NK-92 treated with Interleukin-12 subunit alpha and Interleukin-12 subunit beta, amount 100 ng/mL, for 24 hours (cell line): ENCODE data around the gene PBXIP1.

ENCODE experiments used
- DNase-seq: peaks from one replicate; lab custom pipeline; 2025; lab: John Stamatoyannopoulos, UW

PBXIP1 gene

DNA sequence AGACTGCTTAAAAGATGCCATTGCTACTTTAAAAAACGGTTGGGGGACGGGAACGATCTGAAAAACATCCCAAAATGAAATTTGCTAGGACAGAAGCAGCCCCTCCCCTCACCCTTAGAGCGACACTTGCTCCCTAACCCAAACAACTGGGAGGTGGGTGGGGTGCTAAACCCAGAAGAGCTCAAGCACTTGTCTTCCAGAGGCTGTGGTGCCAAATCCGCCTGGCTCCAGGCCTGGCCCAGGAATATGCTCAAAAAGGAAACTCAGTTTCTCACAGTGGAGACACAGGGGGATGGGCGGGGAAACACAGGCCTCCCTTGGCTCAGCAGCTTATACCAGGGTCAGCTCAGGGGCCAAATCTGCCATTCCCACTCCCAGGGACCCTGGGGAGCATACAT, 644 bp upstream of the PBXIP1 start:
- no peak for DNase-seq

DNA sequence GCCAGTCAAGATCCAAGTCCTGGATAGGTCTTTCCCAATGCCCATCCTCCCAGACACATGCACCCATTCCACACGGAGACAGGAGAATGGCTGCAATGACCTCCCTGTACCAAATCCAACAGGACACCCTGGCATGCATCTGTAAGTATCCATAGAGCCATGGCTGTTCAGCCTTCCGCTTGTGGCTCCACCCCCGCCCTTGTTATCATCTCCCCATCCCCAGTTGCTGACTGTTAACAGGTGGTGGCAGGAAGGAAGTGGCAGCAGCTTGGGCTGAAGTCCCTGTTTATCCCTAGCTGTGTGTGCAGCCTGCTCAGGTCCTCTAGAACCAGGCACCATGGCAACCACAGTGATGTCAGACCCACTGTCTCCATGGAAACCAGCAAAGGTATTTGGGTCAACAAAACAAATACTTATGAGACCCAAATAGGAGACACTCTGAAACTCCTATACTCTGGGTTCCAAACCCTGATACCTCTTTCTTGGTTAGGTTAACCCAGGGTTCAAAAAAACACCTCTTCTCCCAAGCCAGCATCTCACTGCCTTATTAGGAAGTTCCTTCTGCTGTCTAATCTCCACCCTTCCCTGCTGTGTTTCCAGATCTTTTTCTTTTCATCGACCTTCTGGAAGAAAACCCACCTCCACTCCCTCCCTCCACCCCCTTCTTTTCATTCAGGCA, 721 bp downstream of the PBXIP1 start:
- peak; percentile 80 for DNase-seq

DNA sequence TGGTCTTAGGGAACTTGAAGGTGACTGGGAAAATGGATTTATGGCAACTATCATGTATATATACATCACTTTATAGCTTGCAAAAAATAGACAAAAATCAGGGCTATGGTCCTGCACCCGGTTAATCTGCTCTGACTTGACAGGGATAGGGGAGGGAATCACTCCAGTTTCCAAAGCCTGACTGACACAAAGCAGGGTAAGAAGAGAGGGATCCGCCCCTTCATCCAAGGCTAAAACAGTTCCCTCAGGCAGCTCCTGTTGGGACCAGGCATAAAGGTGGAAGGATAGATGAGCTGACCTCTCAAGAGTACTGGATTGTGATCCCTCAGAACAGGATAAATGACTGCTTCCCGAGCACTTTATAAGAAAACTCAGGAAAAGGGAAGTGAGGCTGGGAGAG, 1.4 kb downstream of the PBXIP1 start:
- DNase-seq: no peak

DNA sequence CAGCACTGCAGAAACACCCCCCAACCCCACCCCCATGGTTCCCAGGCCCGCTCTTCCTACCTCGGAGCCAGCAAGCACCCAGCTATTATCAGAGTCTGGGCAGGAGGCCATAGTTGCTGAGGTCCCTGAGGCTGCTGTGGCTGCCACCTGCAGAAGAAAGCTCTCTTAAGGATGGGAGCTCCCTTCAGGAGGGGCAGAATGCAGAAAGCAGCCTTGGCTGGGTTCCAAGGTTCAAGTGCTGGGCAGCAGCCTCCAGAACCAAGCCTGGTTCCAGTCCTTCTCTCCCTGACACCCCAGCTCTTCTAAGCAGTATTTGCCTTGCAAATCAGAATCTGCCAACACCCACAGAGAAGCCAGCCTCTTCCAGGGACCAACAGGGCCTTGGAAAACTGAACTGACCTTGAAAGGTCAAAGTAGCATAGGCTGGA, 2.3 kb downstream of the PBXIP1 start:
- no peak for DNase-seq

DNA sequence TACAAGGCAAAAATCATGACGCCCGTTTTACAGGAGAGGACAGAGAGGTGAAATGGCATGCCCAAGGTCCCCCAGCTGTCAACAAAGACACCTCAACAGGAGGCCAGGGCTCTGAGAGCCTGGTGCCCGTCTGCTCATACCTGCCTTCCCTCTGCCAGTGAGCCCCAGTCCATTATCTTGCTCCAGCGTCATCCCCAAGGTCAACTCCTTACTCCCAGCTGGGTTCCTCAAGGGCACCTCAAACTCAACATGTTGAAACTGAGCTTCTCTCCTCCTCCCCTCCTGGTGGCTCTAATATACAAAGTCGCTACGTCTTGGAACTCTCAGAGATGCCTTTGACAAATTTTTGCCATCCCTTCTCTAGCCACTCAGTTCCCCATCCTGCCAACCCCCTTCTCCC, 3.2 kb downstream of the PBXIP1 start:
- DNase-seq: no peak

DNA sequence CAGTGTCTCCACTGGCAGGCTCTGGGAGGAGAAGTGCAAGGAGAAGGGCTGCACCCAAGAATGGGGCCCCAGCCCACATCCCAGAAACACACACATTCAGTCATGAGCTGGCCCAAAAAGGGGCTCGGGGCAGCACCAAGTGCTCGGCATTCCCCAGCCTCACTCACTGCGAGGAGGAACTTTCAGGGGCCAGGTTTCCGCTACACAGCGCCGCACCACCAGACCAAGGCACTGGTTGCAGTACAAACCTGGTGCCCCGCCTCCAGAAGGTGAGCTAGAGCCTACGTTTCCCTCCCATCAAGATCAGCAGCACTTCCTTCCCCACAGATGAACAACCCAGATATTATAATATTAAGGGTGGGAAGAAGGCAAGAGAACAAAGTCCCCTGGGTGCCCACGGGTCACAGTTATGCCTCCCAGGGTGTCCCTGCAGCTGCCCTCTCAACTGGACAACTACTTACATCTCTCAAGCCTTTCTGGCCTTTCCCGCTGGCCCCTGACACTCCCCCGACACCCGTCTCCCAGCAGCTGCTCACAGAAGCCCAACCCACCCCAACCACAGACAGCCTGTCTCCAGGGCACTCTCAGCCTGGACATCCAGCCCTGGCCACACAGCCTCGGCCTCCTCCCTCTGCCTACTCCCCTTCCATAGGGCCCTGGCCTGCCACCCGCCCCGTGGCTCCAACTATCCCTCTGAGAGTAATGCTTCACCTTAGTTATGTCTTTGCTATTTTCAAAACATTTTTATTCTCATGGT, 3.8 kb downstream of the PBXIP1 start:
- DNase-seq: no peak

DNA sequence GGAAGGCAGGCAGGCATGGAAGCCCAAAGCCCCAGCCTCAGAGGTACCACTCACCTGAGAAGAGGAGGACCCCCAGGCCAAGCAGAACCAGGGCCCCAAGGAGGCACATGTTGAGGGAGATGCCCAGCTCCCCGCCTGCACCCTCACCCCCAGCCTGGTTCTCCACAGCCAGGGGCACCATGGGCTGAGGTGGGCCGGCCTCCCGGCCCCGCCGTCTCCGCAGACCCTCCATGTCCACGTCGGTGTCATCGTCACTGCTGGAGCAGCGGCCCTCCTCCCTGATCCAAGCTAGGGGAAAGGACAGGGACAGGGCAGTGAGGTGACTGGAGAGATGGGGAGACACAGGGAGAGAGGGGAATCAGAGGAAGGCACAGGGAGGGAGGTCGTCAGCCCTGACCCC, 7.8 kb downstream of the PBXIP1 start:
- DNase-seq: no peak

DNA sequence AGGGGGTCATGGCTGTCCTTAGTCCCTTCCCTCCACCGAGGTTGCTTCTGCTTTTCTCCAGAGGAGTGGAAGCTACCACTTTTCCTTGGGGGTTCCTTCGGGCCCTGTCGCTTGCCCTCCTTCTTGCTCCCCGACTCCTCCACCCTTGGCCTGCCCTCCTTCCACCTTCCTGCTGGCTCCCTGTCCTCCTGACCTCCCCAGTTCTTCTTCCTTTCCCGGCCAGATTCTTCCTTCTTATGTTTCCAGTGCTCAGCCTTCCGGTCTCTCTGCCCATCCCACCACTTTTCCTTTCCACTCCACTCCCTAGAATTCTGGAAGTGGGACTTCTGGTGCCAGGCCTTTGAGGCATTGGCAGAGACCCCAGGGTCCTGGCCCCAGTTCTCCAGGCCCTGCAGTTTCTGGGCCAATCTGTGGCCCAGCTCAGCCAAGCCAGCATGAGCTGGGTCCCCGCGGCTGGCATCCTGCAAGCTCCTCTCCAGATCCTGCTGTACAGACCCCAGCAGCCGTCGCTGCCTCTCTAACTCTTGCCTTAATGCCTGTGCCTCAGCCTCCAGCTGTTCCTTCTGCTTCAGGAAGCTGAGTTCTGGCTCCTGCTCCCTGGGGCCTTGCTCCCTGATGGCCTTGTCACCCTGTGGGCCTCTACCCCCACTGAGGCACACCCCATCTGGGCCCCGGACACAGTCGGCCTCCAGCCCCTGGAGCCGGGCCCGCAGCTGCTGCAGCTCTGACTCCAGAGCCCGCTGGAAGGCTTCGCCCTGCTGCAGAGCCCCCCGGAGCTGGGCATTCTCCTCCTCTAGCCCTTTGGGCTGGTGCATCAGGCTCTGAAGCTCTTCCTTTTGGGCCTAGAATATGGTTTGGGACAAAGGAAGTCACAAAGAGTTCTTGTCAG, 9.7 kb downstream of the PBXIP1 start:
- no peak for DNase-seq

DNA sequence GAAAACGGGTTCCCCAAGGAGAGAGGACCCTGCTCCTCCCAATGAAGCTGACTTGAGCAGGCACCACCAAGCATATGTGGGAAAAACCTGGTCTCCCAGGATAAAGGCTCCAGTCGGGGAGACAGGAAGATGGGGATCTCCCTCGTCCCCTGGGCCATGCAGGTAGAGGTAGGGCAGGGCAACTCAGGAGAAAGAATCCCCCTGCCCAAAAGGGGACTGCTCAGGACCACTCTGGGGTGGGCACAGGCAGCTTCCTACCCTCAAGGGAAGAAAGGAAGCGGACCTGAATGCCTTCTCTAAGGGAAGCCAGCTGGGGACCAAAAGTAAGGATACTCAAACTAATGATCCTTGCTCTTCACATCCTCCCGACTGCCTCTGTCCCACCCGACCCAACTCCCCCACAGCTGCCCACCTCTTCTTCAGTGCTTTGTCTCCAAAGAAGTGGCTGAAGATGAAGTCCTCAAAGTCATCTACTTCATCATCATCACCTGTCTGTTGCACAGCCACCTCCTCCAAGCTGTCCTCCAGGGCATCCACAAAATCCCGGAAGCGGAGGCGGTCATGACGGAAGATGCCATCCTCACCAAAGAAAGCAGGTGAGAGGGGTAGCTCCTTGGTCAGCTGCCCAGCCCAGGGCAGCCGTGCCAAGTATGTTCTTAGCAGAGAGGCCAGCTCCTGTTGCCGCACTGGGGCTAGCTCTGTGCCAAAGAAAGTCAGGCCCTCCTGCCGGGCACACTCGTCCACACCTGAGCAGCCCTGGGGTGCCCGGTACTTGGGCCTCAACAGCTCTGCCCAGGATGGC, 10.5 kb downstream of the PBXIP1 start:
- DNase-seq: no peak

DNA sequence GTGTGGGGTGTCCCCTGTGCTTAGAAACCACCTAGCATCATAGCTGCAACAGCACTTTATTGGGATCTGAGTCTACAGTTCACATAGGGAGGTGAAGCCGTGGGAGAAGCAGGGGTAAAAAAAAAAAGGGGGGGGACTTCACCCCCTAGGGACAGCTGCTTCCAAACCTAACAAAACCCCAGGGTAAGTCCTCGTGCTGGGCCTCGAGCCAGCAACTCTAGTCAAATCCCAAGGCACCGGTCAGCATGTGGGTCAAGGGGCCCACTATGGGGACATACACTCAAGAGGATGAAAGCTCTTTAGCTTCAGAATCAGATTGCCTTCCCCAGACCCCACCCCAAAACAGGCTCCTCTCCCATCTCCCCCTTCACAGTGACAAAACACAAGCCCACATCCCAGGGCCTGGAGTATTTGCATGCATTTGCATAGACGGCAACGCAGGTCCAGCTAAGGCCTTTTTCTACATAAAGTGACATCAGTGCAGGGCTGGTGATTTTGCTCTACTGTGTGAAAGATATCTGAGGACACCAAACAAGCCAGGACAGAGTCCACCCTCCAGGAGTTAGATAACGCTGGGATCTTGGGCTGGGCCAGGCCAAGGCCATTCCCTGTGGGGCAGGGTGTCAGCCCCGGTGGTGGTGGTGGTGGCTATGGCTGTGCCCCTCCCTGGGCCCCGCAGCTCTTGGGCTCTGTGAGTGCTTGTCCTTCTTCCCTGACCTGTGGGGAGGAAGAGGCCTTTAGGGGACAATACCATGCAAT, 11.3 kb downstream of the PBXIP1 start:
- no peak for DNase-seq

DNA sequence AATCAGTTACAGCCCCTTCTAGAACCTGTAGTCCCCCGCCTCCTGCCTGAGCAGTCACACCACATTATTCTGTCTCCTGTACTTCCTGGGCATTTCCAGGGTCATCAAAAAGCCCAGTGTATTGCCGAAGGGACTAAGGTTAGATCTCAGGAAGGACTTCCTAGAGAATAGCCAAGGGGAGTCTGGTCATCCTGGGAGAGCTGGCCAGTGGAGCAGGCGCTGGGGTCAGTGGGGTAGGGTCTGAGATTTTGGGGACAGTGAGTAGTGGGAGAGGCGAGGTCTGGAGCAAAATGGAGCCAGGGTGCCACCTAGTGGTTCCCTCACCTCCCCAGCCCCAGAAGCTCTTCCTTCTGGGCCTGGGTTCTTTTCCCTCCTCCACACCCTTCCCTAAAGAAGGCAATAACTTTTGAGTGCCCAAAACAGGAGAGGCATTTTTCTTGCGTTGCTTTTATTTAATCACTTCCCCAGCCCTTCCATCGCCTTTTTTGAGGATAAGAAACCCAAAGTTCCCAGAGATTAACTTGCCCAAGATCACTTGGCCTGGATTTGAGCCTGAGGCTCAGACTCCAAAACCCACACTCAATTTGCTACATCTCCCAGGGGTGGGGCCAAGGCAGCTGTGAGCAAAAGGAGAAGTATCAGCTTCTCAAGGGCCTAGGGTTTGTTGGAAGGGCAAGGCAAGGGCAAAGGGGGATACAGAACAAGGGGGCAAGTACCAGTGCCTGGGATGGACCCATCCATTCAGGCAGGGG, 12.1 kb downstream of the PBXIP1 start:
- DNase-seq: no peak

DNA sequence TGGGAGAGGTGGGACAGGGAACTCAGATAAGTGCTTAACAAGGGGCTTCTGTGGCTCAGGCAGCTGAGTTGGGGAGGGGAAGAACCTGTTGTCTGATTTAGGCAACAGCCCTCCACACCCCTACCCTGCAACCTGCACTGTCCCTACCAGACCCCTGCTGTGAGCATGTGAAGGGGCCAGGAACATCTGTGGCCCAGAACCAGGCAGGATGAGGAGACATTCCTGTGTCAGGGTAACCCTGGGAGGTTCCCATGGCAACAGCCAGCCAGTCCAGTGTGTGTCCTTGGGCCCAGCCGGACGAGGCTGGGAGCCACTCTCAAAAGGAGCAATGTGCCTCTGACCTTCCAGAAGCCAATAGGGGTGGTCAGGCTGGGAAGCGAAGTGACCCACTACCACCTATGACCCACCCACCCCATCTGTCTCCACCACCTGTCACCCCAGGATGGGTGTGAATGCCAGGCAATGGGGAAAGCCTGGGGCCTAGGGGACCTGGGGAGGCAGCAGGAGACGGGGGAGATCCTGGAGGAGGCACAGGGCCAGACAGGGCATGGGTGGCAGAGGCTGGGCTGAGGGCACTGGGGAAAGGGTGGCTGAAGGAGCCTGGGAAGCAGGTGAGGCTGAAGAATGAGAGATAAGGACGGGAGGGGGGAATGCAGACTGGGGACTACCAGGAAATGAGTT, 14.4 kb downstream of the PBXIP1 start:
- no peak for DNase-seq

DNA sequence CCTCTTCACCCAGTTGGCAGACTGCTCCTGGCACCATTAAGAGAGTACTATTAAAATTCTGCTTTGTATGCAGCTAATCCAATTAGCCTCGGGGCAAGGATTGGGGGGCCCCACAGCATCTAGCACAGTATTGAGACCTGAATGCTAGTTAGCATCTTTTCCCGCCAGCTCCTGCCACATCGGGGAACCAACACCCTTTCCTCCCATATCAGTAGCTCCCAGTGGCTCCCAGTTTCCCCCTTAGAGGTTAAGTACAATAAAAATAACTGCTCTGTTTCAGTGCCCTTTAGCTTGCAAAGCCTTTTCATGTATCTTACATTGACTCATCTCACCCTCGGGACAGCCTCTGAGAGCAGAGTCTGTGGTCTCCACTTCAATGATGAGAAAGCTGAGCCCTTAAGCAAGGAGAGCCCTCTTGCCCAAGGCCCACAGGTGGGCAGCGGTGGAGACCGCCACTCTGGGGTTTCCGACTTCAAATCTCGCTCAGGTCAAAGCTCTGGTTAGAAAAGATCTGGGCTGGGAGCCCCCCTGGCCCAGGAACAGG, 15.2 kb downstream of the PBXIP1 start:
- DNase-seq: no peak

DNA sequence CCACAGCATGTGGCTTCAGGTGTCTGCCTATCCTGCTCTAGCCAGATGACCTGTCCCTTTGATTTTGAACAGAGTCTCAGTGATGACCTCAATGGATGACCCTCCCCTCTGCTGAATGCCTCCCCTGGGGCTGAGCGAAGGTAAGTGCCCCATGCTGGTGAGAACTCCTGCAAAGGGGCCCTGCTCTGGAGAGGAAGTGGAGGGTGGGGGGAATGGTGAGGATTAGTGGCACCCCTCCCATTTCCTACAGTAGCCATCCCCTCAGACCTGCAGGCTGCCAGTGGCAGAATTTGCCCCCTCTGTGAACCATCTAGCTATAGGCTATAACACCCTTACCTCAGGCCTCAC, 15.7 kb downstream of the PBXIP1 start:
- DNase-seq: no peak

DNA sequence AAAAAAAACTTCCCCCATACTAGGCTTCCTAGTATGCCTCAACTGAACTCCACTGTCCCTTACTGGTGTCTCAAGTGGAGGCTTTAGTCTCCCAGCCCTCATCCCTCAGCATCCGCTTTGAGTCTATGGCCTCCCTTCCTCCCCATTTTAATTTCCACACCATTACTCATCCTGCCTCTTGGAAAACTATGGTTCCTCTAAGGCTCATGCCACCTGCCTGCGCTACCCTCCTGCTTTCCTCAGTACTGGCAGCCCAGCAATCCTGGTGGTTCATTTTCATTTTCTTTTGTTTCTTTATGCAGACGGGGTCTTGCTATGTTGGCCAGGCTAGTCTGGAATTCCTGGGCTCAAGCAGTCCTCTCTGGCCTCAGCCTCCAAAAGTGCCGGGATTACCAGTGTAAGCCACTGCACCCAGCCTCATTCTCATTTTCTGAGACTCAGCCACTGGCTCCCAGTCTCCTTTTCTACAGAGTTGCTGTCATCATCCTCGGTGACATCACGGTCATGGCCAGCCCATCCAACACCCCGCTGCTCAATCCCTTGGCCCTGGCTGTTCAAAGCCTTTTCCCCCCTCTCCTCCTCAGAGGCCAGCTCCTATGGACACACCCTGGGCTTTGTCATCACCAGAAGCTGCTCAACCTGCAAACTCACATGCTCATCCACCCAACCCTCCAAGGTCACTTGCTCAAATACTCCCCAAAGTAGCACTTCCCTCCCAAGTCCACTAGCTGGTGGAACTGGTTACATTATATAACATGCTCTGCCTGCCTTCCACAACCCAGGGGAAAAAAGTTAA, 17.1 kb downstream of the PBXIP1 start:
- no peak for DNase-seq

DNA sequence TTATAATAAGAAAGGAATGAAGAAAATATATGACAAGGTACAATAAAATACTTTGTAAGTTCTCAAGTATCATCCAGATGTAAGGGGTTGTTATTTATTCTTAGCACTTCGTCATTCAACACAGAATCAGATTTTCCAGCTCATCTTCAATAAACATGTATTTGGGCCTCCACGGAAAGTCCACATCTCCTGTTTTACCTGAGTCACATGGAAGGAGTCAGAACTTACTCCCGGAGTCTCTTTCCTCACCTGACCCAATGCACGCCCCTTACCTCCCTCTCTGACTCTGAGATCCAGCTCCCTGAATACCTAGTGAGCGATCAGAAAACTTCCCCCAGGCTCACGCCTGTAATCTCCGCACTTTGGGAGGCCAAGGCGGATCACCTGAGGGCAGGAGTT, 17.9 kb downstream of the PBXIP1 start:
- DNase-seq: no peak

DNA sequence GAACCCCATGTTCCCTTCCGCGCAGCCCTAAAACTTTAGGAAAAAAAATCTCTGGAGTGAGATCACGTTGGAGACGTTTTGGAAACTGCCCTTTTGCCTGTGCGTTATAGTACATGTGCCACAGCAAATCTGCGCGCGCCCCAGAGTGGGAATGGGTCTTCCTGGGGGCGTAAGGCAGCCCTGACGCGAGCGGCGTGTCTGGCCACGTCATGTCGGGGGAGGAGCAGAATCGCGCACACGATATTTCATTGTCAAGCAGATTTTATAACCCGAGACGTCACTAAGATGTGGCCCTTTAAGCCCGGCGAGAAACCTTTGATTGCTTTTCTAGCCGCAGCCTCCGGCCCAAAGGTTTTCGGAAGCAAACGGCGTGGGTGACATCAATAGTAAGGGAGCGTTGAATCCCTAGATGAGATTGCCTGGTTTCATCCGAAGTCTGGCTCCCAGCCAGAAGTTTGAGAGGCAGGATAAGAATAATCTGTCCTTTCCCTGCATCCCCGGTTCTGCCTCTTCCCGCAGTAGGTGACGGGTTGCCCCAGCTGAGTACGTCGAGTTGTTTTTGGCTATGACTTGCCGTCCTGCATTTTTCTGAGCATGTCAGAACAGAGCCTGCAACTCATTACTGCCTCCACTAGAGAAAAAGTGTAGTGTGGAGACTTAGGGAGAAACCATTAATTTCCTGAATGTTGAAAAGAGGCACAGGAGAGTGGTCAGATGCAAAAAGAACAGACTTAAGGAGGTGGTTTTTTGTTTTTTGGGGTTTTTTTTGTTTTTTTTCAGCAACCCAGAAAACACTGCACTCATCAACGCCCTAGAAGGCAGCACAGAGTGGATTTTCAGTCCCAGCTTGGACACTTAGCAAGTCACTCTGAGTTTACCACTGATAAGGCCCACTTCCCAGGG, 18.6 kb downstream of the PBXIP1 start:
- DNase-seq: peak; percentile 84
